K562 (cell line): ENCODE measurements around the gene CMBL. TPM values are rescaled to one million over a fixed set of nuclear protein-coding genes. Genes with fewer than 3 reads are reported as not detected.

ENCODE experiments used
- BRCA1 ChIP-seq, 2 experiments: fragments of 450-650 bp in 1 of 2; sonication (generic) in 1 of 2; formaldehyde crosslinking in 1 of 2; IDR thresholded peaks; 2 replicates each; pipeline versions ENCODE4 v1.5.0 to v1.6.1; 2017 to 2020; ENCODE audit warnings: mild to moderate bottlenecking in 1 of 2, missing genetic modification reagents in 1 of 2
- CAMTA2 ChIP-seq: fragments of 250-450 bp; sonication (Bioruptor Pico); conservative IDR thresholded peaks from 2 replicates; pipeline ENCODE4 v1.5.1; 2022
- CHD2 ChIP-seq: IDR thresholded peaks from 2 replicates; pipeline ENCODE4 v1.6.1; 2011; ENCODE audit warnings: low read depth, low read length
- KLF1 ChIP-seq: fragments of 450-650 bp; IDR thresholded peaks from 2 replicates; pipeline ENCODE4 v1.6.1; 2016; ENCODE audit warnings: missing genetic modification characterization, missing compliant biosample characterization
- NCOA6 ChIP-seq: fragments of 450-650 bp; IDR thresholded peaks from 2 replicates; pipeline ENCODE4 v1.6.1; 2017; ENCODE audit warnings: mild to moderate bottlenecking
- PTRF ChIP-seq: fragments of 450-650 bp; IDR thresholded peaks from 2 replicates; pipeline ENCODE4 v1.6.1; 2016; ENCODE audit warnings: mild to moderate bottlenecking, missing genetic modification characterization, missing compliant biosample characterization
- STAT5A ChIP-seq: IDR thresholded peaks from 2 replicates; pipeline ENCODE4 v1.6.1; 2012; ENCODE audit warnings: low read length, inconsistent platforms, borderline replicate concordance
- TRIM28 ChIP-seq: fragments of 450-650 bp; IDR thresholded peaks from 2 replicates; pipeline ENCODE4 v1.6.1; 2017
- ZC3H11A ChIP-seq: IDR thresholded peaks from 2 replicates; pipeline ENCODE4 v1.6.1; 2012; ENCODE audit warnings: low read depth, low read length, improper control_type of control experiment
- ZNF316 ChIP-seq: fragments of 450-650 bp; IDR thresholded peaks from 2 replicates; pipeline ENCODE4 v1.6.1; 2016
- ZNF764 ChIP-seq: fragments of 250-450 bp; sonication (Bioruptor Pico); IDR thresholded peaks from 2 replicates; pipeline ENCODE4 v1.4.0; 2020; ENCODE audit warnings: low read depth, mild to moderate bottlenecking, moderate library complexity
- polyA plus RNA-seq, 8 experiments: library from polyadenylated mRNA; depleted of rRNA in 4 of 8; stranded (reverse) in 5 of 8; unstranded in 3 of 8; fragments of >200 nt; fragmentation: Nextera tagmentation in 2 of 8; fragmentation: Illumina TruSeq in 1 of 8; extraction: Ambion mirVana in 2 of 8; extraction: Trizol in 1 of 8; gene quantifications; 2 replicates each; pipeline versions ENCODE4 v1.2.1 to v1.2.3, GENCODE V29; 2011 to 2014; ENCODE audit warnings: inconsistent platforms in 1 of 8, missing spikeins in 1 of 8
- total RNA-seq, 7 experiments: library from RNA; depleted of rRNA in 6 of 7; stranded (reverse); fragments of >200 nt in 6 of 7; fragmentation: Illumina TruSeq in 2 of 7; extraction: Trizol in 2 of 7; gene quantifications; 2 replicates each; pipeline versions ENCODE4 v1.2.1 to v1.2.3, GENCODE V29; 2011 to 2021; ENCODE audit warnings: low replicate concordance in 1 of 7
- TF ChIP-seq, protein P1 (sequence below): sonication (generic); formaldehyde crosslinking; IDR thresholded peaks from 2 replicates; pipeline ENCODE4 v1.8.0; 2022; ENCODE audit warnings: mild to moderate bottlenecking, missing genetic modification reagents
- TF ChIP-seq, protein P2 (sequence below): fragments of 450-650 bp; IDR thresholded peaks from 2 replicates; pipeline ENCODE4 v1.6.1; 2016; ENCODE audit warnings: missing biosample characterization, missing genetic modification characterization
- TF ChIP-seq, protein P3 (sequence below): sonication (generic); formaldehyde crosslinking; IDR thresholded peaks from 2 replicates; pipeline ENCODE4 v1.8.0; 2022; ENCODE audit warnings: mild to moderate bottlenecking, missing genetic modification reagents
- TF ChIP-seq, protein P4 (sequence below): fragments of 250-450 bp; sonication (Bioruptor Pico); IDR thresholded peaks from 2 replicates; pipeline ENCODE4 v1.5.0; 2021
- TF ChIP-seq, protein P5 (sequence below): fragments of 200-800 bp; sonication (Bioruptor generic); IDR thresholded peaks from 2 replicates; pipeline ENCODE4 v1.6.1; 2017; ENCODE audit warnings: missing genetic modification characterization, missing compliant biosample characterization
- TF ChIP-seq, protein P6 (sequence below): fragments of 450-650 bp; IDR thresholded peaks from 2 replicates; pipeline ENCODE4 v1.6.1; 2017; ENCODE audit warnings: antibody characterized with exemption

Gene CMBL
- total and polyA plus RNA-seq, 9 of the 15 experiments (the other 6 are each of a cell fraction or from before 2014, with no cell fraction given), result 22.6 to 192 (median 71.1) TPM

DNA sequence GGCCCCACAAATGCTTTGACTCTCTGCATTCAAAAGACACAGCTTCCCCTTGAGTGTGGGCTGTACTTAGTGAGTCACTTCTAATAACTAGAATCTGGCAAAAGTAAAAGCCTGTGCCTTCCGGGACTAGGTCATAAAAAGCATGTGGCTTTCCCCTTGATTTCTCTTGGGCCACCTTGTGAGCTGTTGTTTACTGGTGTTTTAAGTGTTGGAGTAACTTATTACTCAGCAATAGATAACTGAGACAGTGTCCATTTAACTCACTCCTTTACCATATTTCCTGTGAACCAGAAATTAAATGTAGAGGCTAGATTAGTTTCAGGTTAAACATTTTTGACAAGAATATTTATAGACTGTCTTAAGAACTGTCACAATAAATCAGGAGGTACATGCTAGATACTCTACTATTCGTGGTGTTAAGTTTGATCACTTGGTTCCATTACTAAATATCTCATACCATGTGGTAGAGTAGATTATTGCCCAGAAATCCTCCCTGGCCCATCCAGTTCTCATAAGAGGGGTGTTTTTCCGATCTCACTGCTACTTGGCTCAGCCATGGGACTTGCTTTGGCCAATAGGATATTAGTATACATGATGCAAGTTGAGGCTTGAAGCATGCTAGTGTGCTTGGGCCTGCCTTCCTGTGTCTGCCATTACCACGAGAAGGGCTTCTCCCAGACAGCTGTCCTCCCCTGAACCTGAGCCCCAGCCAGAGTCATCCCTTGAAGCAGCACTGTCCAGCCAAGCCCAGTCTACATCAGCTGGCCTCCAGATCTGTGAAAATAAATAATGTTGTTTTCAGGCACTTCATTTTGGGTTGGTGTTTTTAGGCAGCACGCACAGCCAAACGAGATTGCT lies 10.4 kb upstream of the CMBL start (continued):
- TF ChIP-seq, protein P1, sequence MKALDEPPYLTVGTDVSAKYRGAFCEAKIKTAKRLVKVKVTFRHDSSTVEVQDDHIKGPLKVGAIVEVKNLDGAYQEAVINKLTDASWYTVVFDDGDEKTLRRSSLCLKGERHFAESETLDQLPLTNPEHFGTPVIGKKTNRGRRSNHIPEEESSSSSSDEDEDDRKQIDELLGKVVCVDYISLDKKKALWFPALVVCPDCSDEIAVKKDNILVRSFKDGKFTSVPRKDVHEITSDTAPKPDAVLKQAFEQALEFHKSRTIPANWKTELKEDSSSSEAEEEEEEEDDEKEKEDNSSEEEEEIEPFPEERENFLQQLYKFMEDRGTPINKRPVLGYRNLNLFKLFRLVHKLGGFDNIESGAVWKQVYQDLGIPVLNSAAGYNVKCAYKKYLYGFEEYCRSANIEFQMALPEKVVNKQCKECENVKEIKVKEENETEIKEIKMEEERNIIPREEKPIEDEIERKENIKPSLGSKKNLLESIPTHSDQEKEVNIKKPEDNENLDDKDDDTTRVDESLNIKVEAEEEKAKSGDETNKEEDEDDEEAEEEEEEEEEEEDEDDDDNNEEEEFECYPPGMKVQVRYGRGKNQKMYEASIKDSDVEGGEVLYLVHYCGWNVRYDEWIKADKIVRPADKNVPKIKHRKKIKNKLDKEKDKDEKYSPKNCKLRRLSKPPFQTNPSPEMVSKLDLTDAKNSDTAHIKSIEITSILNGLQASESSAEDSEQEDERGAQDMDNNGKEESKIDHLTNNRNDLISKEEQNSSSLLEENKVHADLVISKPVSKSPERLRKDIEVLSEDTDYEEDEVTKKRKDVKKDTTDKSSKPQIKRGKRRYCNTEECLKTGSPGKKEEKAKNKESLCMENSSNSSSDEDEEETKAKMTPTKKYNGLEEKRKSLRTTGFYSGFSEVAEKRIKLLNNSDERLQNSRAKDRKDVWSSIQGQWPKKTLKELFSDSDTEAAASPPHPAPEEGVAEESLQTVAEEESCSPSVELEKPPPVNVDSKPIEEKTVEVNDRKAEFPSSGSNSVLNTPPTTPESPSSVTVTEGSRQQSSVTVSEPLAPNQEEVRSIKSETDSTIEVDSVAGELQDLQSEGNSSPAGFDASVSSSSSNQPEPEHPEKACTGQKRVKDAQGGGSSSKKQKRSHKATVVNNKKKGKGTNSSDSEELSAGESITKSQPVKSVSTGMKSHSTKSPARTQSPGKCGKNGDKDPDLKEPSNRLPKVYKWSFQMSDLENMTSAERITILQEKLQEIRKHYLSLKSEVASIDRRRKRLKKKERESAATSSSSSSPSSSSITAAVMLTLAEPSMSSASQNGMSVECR (CRISPR knock-in tag), result no peak
- TF ChIP-seq, protein P2, sequence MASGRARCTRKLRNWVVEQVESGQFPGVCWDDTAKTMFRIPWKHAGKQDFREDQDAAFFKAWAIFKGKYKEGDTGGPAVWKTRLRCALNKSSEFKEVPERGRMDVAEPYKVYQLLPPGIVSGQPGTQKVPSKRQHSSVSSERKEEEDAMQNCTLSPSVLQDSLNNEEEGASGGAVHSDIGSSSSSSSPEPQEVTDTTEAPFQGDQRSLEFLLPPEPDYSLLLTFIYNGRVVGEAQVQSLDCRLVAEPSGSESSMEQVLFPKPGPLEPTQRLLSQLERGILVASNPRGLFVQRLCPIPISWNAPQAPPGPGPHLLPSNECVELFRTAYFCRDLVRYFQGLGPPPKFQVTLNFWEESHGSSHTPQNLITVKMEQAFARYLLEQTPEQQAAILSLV (tag), result peak; percentile 67; the same call in 1 of the 2 replicates
- TF ChIP-seq, protein P3, sequence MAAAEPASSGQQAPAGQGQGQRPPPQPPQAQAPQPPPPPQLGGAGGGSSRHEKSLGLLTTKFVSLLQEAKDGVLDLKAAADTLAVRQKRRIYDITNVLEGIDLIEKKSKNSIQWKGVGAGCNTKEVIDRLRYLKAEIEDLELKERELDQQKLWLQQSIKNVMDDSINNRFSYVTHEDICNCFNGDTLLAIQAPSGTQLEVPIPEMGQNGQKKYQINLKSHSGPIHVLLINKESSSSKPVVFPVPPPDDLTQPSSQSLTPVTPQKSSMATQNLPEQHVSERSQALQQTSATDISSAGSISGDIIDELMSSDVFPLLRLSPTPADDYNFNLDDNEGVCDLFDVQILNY, result no peak
- TF ChIP-seq, protein P4, sequence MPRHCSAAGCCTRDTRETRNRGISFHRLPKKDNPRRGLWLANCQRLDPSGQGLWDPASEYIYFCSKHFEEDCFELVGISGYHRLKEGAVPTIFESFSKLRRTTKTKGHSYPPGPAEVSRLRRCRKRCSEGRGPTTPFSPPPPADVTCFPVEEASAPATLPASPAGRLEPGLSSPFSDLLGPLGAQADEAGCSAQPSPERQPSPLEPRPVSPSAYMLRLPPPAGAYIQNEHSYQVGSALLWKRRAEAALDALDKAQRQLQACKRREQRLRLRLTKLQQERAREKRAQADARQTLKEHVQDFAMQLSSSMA (CRISPR knock-in tag), result no peak
- TF ChIP-seq KLF1 (tag) (0 out of 2 replicates have a peak, but pooled peaks have one; percentile 31), ZNF764 (CRISPR knock-in tag) (no peak), NCOA6 (no peak), ZC3H11A (no peak), ZNF316 (no peak; the same call in 1 of the 2 replicates), STAT5A (no peak), BRCA1 (IDR thresholded peaks at IDR 0.05) (no peak), BRCA1 (CRISPR knock-in tag; IDR thresholded peaks at IDR 0.05) (no peak), TRIM28 (0 out of 2 replicates have a peak, but pooled peaks have one; percentile 29), CAMTA2 (CRISPR knock-in tag) (no peak), CHD2 (no peak), PTRF (tag) (0 out of 2 replicates have a peak, but pooled peaks have one; percentile 9)
- TF ChIP-seq, protein P5, sequence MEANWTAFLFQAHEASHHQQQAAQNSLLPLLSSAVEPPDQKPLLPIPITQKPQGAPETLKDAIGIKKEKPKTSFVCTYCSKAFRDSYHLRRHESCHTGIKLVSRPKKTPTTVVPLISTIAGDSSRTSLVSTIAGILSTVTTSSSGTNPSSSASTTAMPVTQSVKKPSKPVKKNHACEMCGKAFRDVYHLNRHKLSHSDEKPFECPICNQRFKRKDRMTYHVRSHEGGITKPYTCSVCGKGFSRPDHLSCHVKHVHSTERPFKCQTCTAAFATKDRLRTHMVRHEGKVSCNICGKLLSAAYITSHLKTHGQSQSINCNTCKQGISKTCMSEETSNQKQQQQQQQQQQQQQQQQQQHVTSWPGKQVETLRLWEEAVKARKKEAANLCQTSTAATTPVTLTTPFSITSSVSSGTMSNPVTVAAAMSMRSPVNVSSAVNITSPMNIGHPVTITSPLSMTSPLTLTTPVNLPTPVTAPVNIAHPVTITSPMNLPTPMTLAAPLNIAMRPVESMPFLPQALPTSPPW (CRISPR knock-in tag), result no peak; the same call in 1 of the 2 replicates
- TF ChIP-seq, protein P6, sequence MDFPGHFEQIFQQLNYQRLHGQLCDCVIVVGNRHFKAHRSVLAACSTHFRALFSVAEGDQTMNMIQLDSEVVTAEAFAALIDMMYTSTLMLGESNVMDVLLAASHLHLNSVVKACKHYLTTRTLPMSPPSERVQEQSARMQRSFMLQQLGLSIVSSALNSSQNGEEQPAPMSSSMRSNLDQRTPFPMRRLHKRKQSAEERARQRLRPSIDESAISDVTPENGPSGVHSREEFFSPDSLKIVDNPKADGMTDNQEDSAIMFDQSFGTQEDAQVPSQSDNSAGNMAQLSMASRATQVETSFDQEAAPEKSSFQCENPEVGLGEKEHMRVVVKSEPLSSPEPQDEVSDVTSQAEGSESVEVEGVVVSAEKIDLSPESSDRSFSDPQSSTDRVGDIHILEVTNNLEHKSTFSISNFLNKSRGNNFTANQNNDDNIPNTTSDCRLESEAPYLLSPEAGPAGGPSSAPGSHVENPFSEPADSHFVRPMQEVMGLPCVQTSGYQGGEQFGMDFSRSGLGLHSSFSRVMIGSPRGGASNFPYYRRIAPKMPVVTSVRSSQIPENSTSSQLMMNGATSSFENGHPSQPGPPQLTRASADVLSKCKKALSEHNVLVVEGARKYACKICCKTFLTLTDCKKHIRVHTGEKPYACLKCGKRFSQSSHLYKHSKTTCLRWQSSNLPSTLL, result no peak
